ENCODE measurements around the gene PLA2G6.

- TF ChIP-seq TAF1 (IDR thresholded peaks at IDR 0.05; ENCODE audit: borderline replicate concordance, insufficient read depth, low read length) (no peak), SIN3A (IDR thresholded peaks at IDR 0.05; ENCODE audit: borderline replicate concordance, insufficient read depth, low read length) (no peak), POLR2AphosphoS5 (IDR thresholded peaks at IDR 0.05; ENCODE audit: low read depth, low read length) (no peak)
Measured at GRCh38 chr22:38163844-38164550, 17.6 kb downstream of the PLA2G6 start.
